ENCODE measurements around the gene HYAL3. TPM values are rescaled to one million over a fixed set of nuclear protein-coding genes. Genes with fewer than 3 reads are reported as not detected.

Gene HYAL3
- total and polyA plus RNA-seq, 10 of the 15 experiments (the other 5 are each of a cell fraction or from before 2014, with no cell fraction given): 0.37 to 4.2 (median 2.8) TPM

- Histone ChIP-seq H2AFZ (ENCODE audit: control insufficient read depth, low read depth, low read length) (no peak overlapping the region), H3K4me2 (ENCODE audit: control insufficient read depth, insufficient read depth) (no peak overlapping the region), H3K9me3 (replicated peaks; ENCODE audit: control insufficient read depth, insufficient read depth, low read length) (peaks cover 13% of the 10 kb centered on the region; the same call in 1 of the 3 replicates), H3K79me2 (ENCODE audit: control insufficient read depth, insufficient read depth, low read length) (no peaks in the 10 kb centered on the region), H3K36me3 (ENCODE audit: control insufficient read depth in 2 of 2, insufficient read depth in 2 of 2, low read length in 1 of 2) (peaks cover 26 to 45% of the 10 kb centered on the region in 2 experiments), H3K9ac (ENCODE audit: control insufficient read depth, insufficient read depth, low read length) (no peak overlapping the region), H3K4me3 (no peak overlapping the region), H3K27ac (ENCODE audit: control insufficient read depth, insufficient read depth) (no peak overlapping the region), H3K27me3 (replicated peaks in 1 of 2; ENCODE audit: control insufficient read depth in 2 of 2, insufficient read depth in 2 of 2, low read length in 1 of 2) (no peaks in the 10 kb centered on the region), H3K4me1 (ENCODE audit: control insufficient read depth, insufficient read depth, low read length) (peaks cover 14% of the 10 kb centered on the region), H4K20me1 (ENCODE audit: control insufficient read depth, insufficient read depth) (no peaks in the 10 kb centered on the region; the same call in 1 of the 2 replicates)
- TSS peak; percentile 10 for BruUV-seq (replicated peaks)
- TF ChIP-seq GATAD2B (conservative IDR thresholded peaks at IDR 0.05; ENCODE audit: low read depth): no peak
- no peak for TF ChIP-seq EZH2 (IDR thresholded peaks at IDR 0.05; ENCODE audit: borderline replicate concordance, control insufficient read depth, low read depth, low read length)
- TF ChIP-seq ATF2 (IDR thresholded peaks at IDR 0.05; ENCODE audit: low read length): no peak
- TF ChIP-seq RAD21 (IDR thresholded peaks at IDR 0.05; ENCODE audit: insufficient read depth, low read depth, low read length): peak; percentile 39; the same call in 1 of the 2 replicates
- no peak for TF ChIP-seq KAT2A (conservative IDR thresholded peaks at IDR 0.05; ENCODE audit: control insufficient read depth, low read depth, low read length)
- no peak for TF ChIP-seq HDGF (IDR thresholded peaks at IDR 0.05)
- TF ChIP-seq ESRRA (IDR thresholded peaks at IDR 0.05; ENCODE audit: low read length): no peak
- TF ChIP-seq CTCF (IDR thresholded peaks at IDR 0.05 in 2 of 3, conservative IDR thresholded peaks at IDR 0.05 in 1 of 3; ENCODE audit: control insufficient read depth in 2 of 3, extremely low read depth in 1 of 3, insufficient read depth in 1 of 3, low read depth in 3 of 3, low read length in 3 of 3): peak in 1 of 3 experiments; percentile 33; a peak in 1 of 6 replicates
- TF ChIP-seq POLR2AphosphoS5 (IDR thresholded peaks at IDR 0.05; ENCODE audit: low read length): peak; percentile 33; the same call in 1 of the 2 replicates
- TF ChIP-seq POLR2A (IDR thresholded peaks at IDR 0.05; ENCODE audit: low read depth, low read length): peak; percentile 54
- TF ChIP-seq E4F1 (IDR thresholded peaks at IDR 0.05; ENCODE audit: borderline replicate concordance, partially characterized antibody): no peak
- CTCF ChIA-PET: interaction anchor here (5.7 to 7.9 kb wide), 2 partner anchors 10 to 31 kb away, joined by 43 to 44 read pairs; no protein-coding TSS in a partner anchor
- POLR2A ChIA-PET: interaction anchor here (1.1 kb wide), 2 partner anchors 9 to 217 kb away, joined by 3 to 12 read pairs; no protein-coding TSS in a partner anchor
- WGBS (ENCODE audit: insufficient coverage, insufficient replicate concordance, low lambda C conversion rate, missing lambda C conversion rate): 91% methylated on average over 19 of the region's 20 CpGs
- RAD21 ChIA-PET (ENCODE audit: unreplicated experiment): no interaction called here
- FAIRE-seq (no peak), DNase-seq (ENCODE audit: low read depth, low spot score) (no peak), ATAC-seq (no peak)
- in situ Hi-C loops (cut with MboI) (no loop called here), intact Hi-C loops (cut with micrococcal nuclease; ENCODE audit: unreplicated experiment) (no loop called here)
- SMC1A ChIA-PET (ENCODE audit: uncharacterized antibody, unreplicated experiment): no interaction called here
Observed at GRCh38 chr3:50256978-50257890, 42.0 kb downstream of the HYAL3 start.

All from GM12878 (cell line).